ENCODE measurements around the gene ITGB2. TPM values are rescaled to one million over a fixed set of nuclear protein-coding genes. Genes with fewer than 3 reads are reported as not detected.
"Not testable (repeated sequence)": the region's sequence is repeated elsewhere in the genome, so short reads cannot be mapped to it uniquely, and the experiment has no call there.

ITGB2 gene
- polyA plus RNA-seq, 4 donors, result 7.3 to 18.8 (median 13.6) TPM

DNA sequence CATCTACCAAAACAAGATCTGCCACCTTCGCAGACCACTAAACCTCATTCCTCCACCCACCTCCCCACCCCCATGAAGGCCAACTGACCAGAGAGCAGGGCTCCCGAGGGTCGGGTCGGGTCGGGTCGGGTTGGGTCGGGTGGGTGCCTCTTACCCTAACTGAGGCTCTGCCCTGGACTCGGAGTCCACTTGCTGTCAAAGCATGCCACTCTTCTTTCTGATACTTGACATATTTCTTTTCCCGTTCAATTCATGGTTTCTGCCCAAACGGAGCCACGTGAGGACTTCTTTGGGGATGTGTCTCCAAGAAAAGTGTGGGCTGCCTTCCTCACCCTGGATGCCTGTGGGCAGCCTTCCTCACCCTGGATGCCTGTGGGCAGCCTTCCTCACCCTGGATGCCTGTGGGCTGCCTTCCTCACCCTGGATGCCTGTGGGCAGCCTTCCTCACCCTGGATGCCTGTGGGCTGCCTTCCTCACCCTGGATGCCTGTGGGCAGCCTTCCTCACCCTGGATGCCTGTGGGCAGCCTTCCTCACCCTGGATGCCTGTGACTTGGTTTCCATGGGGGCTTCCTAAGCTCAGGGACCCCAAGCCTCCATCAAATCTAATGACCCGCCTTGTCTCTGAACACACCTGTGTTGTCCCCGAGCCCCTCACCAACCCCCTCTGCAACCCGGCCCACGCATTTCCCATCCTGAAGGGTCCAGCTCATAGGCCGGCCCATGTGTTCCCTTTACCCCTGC is 8.0 kb upstream of the ITGB2 start:
- not testable (repeated sequence) for DNase-seq (ENCODE audit: low read depth in 4 of 4, low spot score in 3 of 4)

DNA sequence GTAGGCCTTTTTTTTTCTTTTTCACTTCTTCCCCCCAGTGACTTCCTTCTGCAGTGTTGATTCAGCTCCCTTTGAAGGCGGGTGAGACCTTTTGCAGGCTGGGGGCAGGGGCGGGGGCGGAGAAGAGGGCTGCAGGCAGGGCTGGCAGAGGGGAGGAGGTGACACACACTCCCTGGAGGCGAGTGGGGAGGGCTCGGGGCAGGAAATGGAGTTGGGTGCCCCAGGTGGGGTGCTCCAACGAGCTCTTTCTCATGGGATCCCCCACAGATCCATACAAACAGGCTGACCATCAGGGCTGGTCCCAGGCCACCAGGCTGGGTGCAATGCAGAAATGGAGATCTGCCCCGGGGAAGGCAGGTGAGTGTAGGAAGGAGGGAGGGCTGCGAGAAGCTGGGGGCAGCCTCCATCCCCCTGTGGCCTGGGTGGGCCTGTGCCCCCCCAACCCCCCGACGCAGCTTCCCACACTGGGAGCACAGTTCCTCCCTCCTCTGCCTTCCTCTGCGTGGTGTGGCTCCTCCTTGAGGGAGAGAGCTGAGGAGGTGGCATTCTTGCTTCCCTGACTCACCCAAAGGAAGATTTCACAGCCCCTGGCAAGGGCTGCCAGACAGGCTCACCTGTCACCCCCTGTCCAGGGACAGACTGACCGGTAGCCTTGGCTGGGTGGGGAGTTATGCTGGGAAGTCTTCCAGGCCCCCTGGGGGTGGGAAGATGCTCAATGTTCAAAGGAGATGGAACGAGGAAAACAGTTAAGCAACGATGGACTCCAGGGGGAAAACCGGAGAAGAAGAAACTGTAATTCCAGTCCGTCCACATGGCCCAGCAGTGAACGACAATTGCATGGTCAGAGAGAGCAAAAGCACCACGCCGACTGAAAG is 7.1 kb upstream of the ITGB2 start:
- no peak for DNase-seq (ENCODE audit: low read depth in 4 of 4, low spot score in 3 of 4)

DNA sequence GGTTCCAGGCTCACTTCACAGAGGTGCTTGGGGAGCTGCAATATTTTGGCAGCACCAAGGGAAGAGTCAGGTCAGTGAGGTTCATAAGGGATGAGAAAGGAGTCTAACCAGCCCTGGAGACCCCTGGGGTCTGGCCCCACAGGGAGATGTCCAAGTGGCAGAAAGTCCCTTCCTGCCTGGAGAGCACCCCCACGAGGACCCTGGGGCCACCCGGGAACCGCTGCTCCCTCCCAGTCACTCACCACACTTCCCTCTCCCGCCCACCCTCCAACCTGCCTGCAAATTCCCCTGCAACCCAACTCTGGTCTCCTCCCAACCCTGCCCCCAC is 6.5 kb upstream of the ITGB2 start:
- no peak for DNase-seq (ENCODE audit: low read depth in 4 of 4, low spot score in 3 of 4)

DNA sequence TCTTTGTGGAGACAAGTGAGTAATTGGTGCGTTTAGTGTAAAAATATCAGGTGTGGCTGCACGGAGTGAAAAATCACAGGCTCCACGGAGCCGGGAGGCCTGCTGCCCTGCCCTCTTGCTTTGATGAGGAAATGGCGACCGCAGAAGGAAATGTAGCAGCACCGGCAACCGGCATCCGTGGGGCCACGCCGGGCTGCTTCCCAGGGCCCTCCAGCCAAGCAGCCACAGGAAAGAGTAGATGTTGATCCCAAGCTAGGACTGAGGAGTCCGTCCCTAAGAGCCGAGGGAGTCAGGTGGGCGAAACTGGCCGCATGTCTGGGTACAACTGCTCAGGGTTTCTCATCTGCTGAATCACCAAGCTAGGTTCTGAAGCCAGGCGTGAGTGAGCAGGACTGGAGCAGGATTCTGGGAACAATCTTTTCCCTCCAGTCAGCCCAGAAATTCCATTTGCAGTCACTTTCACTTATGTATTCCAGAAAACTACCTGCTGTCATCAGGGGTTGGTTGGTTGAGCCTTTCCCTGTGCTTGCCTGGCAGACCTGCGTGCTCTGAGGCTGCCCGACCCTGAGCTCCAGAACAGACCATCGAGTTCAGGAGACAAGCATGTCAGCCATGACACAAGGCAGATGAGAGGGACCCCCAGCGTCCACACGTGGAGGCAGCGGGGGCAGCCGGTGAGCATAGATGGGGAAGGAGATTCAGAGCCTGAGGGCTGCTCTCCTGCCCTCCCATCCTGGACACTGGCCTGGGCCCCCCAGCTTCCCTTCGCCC is 5.8 kb upstream of the ITGB2 start:
- no peak for DNase-seq (ENCODE audit: low read depth in 4 of 4, low spot score in 3 of 4)

DNA sequence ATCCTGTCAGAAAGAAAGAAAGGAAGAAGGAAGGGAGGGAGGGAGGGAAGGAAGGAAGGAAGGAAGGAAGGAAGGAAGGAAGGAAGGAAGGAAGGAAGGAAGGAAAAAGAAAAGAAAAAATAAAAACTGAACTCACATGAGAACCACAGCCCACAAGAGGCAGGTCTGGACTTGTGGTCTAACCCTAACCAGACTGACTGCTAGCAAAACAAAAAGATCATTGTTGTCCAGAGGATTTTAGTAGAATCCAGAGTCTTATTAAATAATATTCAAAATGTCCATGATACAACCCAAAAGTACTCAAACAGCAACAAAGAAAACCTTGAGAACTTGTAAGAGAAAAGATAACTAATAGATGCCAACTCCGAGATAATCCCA is 4.7 kb upstream of the ITGB2 start:
- DNase-seq (ENCODE audit: low read depth in 4 of 4, low spot score in 3 of 4), result no peak

DNA sequence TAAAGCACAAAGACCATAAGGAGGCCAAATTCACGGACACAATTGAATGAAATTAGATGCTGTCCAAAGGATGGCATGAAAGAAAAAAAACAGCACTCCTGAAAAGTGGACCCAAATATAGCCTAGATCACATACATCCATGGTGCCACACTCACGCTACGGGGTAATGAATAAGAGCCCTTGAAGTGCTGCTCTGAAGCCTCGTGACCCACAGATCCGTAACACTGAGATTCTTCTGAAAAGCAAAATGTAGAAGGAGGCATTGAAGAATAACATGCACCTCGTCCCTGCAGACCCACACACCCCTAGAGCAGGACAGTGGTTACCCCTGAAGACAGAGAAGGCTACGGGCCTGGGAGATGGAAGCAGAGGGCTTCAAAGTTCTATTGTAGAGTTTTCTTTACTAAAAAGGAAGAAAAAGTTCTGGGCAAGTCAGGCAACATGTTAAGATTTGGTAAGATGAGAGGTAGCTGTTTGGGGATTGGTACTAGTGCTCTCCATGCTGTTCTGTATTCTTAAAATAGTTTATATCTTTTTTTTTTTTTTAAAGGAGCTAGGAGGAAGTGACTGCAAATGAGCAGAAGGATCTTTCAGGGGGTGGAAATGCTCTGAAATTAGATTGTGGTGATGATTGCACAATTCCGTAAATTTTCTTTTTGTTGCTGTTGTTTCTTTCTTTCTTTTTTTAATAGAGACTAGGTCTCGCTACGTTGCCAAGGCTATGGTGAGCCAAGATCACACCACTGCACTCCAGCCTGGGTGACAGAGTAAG is 4.1 kb upstream of the ITGB2 start:
- DNase-seq (ENCODE audit: low read depth in 4 of 4, low spot score in 3 of 4), result no peak

DNA sequence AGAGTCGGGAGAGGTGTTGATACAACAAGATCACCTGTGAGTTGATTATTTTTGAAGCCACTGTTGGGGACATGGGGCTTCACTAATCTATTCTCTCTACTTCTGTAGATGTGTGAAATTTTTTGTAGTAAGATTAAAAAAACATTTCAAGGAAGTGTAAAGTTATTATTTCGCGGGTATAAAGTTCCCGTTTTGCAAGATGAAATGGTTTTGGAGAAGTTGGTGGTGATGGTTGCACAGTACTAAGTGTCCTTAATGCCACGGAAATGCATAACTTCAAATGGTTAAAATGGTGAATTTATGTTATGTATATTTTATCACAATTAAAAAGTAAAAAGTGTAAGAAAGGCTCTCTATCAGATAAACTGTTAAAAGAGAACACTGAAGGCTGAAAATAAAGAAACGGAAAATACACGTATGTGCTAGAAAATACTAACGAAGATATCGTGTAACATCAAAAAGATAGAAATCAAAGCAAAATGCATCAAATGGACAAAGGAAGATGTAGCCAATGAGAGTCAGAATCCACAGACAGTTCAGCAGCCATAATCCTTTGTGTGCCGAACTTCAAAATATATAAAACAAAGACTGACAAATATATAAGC is 2.9 kb upstream of the ITGB2 start:
- DNase-seq (ENCODE audit: low read depth in 4 of 4, low spot score in 3 of 4), result no peak

DNA sequence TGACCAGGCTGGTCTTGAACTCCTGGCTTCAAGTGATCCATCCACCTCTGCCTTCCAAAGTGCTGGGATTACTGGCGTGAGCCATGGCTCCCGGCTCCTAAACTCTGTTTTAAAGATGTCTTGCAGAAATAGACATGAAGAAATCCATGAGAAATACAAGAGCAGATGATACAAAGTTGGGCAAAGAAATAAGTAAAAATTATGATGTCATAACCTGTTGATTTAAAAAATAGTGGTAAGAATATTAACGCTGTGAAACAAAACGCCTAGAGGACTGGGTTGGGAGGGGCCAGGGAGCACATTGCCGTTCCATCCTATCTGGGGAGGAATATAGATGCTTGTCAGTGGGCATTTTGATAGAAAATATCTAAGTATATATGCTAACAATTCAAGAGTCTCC is 1.2 kb upstream of the ITGB2 start:
- DNase-seq (ENCODE audit: low read depth in 4 of 4, low spot score in 3 of 4), result no peak

DNA sequence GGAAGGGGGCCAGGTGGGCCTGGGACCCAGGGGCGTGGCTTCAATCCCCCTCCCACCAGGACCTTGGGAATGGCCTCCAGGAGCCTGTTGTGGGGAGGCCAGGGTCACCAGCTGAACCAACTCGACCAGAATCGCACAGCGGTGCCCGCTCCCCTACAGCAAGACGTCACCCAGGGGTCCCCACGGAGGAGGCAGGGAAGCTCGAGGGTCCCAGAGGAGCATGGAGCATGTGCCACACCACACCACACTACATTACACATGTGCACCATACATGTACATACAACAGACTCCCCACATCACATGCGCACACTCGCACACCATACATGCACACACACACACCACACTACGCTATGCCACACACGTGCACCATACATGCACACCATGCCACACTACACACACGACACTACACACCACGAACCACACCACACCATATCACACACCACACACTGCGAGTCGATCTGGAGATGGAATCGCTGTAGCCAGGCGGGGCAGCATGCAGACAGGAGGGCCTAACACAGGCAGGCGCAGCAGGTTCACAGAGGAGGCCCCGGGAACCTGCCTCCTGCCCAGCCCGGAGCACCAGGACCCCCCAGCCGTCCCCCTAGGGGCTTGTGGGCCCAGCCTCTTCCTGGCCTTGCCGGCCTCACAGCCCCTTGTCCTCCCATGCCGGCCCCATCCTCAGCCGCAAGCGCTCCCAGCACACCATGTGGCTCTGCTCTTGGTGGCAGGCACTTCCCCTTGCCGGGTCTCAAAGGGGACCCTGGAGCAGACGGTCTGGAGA is 596 bp downstream of the ITGB2 start:
- no peak for DNase-seq (ENCODE audit: low read depth in 4 of 4, low spot score in 3 of 4)

DNA sequence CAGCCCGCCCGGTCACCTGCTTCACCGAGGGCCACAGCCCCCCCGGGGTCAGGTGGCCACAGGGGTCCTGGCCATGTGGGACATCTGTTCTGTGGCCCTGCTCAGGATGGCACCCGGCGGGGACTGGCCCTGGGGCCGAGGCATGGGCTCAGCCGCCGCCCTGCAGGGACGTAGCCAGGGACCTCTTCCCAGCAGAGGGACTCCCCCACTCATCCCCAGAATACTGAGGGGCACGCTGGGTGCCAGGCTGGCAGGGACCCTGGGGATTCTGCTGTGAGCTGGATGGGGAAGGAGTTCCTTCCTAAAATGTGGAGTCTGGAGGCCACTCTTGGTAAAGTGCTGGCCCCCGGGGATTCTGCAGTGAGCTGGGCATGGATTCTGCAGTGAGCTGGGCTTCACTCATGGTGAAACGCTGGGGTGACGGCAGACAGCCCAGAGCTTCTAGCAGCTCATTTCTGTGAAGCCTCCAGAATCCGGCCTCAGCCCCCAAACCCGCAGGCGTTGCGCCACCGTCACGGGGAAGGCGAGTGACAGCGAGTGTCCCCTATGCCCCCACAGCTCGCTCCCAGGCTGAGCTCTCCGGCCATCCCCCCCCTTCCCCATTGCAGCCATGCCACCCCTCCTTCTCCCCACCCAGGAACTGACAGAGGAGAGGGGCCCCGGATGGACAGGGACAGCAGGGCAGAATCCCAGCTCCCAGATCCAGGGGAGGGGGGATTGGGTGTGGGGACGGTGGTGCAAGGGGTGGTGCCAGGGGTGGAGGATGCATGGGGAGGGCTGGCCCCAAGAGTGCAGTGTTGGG is 1.4 kb downstream of the ITGB2 start:
- no peak for DNase-seq (ENCODE audit: low read depth in 4 of 4, low spot score in 3 of 4)

DNA sequence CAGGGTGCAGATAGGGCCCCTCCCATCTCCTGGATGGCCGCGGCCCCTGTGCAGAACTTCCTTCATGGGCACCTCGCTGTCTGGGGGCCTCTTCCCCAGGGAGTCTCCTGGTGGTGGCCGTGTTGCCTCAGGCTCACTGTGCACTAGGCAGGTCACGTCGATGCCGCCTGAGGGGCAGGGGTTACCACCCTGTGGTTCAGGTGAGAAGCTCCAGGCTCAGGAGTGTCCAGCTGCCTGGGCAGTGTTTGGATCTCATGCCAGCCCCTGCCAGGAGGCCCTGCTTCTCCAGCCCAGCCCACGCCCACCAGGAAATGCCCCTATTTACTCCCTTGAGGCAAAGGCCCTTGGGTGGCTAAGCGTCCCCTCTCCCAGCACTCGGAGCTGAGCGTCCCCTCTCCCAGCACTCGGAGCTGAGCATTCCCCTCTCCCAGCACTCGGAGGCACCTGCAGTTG is 2.1 kb downstream of the ITGB2 start:
- no peak for DNase-seq (ENCODE audit: low read depth in 4 of 4, low spot score in 3 of 4)

DNA sequence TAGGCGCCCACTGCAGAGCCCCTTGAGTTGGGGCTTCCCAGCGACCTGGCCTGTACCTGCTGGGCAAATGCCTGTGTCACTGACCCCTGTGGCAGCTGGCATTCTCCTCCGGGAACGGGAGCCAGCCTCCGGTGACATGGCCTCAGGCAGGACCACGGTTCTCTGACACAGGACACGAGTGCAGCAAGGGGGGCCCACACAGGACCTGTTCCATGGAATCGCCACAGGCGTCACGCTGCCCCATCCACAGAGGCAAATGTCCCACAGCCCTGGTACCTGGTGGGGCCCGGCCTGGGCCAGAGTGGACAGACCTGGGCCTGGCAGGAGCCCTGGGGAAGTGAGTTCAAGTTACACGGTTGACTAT is 2.6 kb downstream of the ITGB2 start:
- no peak for DNase-seq (ENCODE audit: low read depth in 4 of 4, low spot score in 3 of 4)

DNA sequence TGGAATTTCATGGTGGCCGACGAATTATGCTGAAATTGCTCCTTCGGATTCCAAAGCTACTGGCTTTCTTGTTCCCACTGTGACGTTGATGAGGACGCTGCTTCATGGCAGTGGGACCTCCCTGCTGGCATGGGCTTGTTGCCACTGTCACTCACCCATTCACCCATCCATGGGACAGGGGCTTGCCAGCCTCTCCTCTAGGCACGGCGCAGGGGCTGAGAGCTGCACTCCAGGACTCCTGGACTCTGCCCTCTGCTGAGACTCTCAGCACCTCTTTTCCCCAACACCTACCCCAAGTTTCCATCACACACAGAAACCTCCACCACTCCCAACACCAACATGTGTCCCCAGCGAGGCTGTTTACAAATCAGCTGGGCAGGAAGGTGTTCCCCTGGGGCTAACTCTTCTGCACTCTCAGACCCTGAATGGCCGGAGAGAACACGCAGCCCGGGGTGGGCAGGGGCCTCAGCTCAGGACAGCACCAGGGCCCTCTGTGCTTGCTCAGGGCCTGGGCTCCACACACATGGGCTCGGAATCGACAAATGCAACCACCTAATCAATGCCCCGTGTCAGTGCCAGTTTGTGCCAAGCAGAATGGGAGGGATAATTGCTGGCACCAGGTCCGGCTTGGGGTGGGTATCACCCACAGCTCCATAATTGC is 3.1 kb downstream of the ITGB2 start:
- DNase-seq (ENCODE audit: low read depth in 4 of 4, low spot score in 3 of 4), result no peak

DNA sequence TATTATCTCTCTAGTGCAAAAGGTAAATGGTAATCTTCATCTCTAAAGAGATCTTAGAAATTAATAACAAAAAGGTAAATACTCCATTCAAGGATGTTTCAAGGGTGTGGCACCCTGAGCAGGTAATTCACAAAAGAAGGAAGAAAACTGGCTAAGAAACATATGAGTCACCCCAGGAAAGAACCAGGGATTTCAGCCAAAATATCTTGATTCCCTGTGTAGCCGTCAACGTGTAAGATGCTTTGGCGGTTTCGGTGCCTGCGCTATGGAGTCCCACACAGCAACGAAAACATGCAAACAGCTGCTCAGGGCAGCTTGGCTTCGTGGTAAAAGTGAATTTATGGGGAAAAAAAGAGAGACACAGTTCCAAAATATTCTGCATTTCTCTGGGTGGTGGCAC is 3.7 kb downstream of the ITGB2 start:
- DNase-seq (ENCODE audit: low read depth in 4 of 4, low spot score in 3 of 4), result no peak

DNA sequence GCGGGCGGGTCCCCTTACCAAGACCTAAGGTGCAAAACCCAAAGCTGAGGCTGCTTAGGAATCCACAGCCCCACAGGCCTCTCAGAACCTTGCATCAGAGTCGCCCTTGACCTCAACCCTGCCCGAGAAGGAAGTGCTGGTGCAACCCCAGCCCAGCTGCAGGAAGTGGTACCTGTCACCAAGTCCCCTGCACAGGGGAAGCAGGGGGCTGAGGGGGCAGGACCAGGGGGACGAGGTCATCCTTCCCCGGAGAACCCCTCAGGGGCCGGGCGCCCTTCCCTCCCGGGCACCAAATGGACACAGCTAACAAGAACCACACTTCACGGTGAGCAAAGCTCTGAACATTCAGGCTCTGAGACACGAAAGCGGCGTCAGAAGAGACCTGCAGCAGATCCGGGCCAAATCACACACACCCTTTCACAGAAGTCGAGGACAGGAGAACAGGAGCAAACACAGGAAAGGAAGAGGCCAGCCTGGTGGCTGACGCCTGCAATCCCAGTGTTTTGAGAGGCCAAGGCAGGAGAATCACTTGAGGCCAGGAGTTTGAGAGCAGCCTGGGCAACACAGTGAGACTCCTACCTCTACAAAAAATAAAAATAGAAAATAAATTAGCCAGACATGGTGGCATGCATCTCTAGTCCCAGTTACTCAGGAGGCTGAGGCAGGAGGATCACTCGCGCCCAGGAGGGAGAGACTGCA is 6.4 kb downstream of the ITGB2 start:
- DNase-seq (ENCODE audit: low read depth in 4 of 4, low spot score in 3 of 4), result no peak

DNA sequence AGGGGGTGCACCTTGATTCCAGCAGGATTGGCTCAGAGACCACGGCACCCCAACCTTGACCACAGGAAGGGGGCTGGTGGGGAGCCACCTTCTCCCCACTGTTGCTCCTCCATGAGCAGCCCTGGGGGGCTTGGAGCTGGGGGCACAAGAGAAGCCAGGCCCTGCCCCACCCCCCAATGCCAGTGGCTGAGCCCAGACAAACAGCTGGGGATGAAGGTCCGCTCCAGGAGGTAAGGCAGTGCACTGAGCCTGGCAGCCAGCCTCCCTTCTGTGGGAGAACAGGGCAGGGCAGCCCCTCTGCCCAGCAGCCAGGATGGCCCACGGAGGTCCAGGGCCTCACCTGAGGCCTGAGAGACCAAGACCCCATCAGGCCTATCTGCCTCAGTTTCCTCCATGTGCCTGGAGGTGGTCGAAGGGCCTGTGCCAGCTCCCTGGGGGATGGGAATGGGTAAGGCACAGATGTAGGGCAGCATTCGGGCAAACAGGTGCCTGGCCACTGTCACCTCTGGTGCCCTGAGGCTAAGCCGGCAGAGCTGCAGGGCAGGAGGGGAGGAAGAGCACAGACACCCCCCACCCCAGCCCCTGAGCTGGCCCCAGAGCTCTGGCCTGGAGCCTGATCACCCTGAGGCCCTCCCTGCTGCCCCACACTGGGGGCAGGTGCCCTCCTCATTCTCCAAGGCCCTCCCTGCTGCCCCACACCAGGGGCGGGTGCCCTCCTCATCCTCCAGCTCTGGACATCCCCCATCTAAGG is 7.1 kb downstream of the ITGB2 start:
- DNase-seq (ENCODE audit: low read depth in 4 of 4, low spot score in 3 of 4), result no peak

Measured in left renal pelvis (tissue), 4 donors.